NB4 (cell line): Measurements from ENCODE around the gene PTPRG.

ENCODE experiments used
- CTCF ChIP-seq: IDR thresholded peaks from one replicate; pipeline ENCODE4 v1.5.1; 2012; ENCODE audit warnings: low read depth, low read length
- MYC ChIP-seq: IDR thresholded peaks from 2 replicates; pipeline ENCODE4 v1.6.1; 2011; ENCODE audit warnings: low read depth, low read length

GRCh38 chr3:62119139-62119538 lies 557.8 kb downstream of the PTPRG start:
- no peak for TF ChIP-seq CTCF
- no peak for TF ChIP-seq MYC
